GM12878 (cell line): ENCODE data around the gene CNPPD1. TPM values are rescaled to one million over a fixed set of nuclear protein-coding genes. Genes with fewer than 3 reads are reported as not detected.

ENCODE experiments used
- ATAC-seq: fragments of 200-7000 bp; cut with Tn5 transposase; 3 replicates; pipeline ENCODE4 v1.9.1; 2020; ENCODE audit warnings: mild to moderate bottlenecking, moderate library complexity
- BruUV-seq: library from RNA; stranded (reverse); fragments of 400-500 nt; replicated peaks from 2 replicates; lab custom pipeline; 2021; lab: Mats Ljungman, UMichigan
- CTCF ChIA-PET: fragments of 300-600 bp; sonication (Branson Sonifier 250); formaldehyde crosslinking; extraction: SDS; loops from one replicate; lab custom pipeline; 2021; ENCODE audit warnings: inconsistent platforms; lab: Yijun Ruan, JAX
- POLR2A ChIA-PET: fragments of 350-600 bp; formaldehyde crosslinking; extraction: SDS; loops from one replicate; lab custom pipeline; 2021; ENCODE audit warnings: inconsistent platforms; lab: Charles Lee
- RAD21 ChIA-PET: fragments of 300-600 bp; sonication (Branson Sonifier 250); formaldehyde crosslinking; loops from one replicate; lab custom pipeline; 2023; ENCODE audit warnings: antibody characterized with exemption; ENCODE audit not compliant: unreplicated experiment; lab: Charles Lee
- SMC1A ChIA-PET: fragments of 300-600 bp; sonication (Branson Sonifier 250); formaldehyde crosslinking; loops from one replicate; lab custom pipeline; 2023; ENCODE audit not compliant: unreplicated experiment, uncharacterized antibody; lab: Charles Lee
- DNase-seq: peaks from one replicate; pipeline ENCODE4 v3.0.0-alpha.2; 2011; ENCODE audit warnings: low read depth, low spot score
- FAIRE-seq: peaks from 3 replicates; lab custom pipeline; 2011; peaks lifted over from hg19 to GRCh38; lab: Jason Lieb, UNC
- H2AFZ ChIP-seq: 2 replicates; pipeline ENCODE4 v1.6.0; 2011; ENCODE audit warnings: low read depth, low read length, control low read depth; ENCODE audit not compliant: control insufficient read depth
- H3K27ac ChIP-seq: 2 replicates; pipeline ENCODE4 v1.5.1; 2011; ENCODE audit warnings: control low read depth; ENCODE audit not compliant: control insufficient read depth, insufficient read depth
- H3K27me3 ChIP-seq, 2 experiments: replicated peaks in 1 of 2; 2 replicates each; pipeline versions ENCODE4 v1.6.0 to v1.6.1; 2011; ENCODE audit warnings: low read length in 1 of 2; ENCODE audit not compliant: control insufficient read depth in 2 of 2, insufficient read depth in 2 of 2
- H3K36me3 ChIP-seq, 2 experiments: 2 replicates each; pipeline ENCODE4 v1.5.1; 2011; ENCODE audit warnings: low read length in 1 of 2; ENCODE audit not compliant: control insufficient read depth in 2 of 2, insufficient read depth in 2 of 2
- H3K4me1 ChIP-seq: 2 replicates; pipeline ENCODE4 v1.6.1; 2011; ENCODE audit warnings: mild to moderate bottlenecking, low read length, moderate library complexity, mixed read lengths; ENCODE audit not compliant: control insufficient read depth, insufficient read depth
- H3K4me2 ChIP-seq: 2 replicates; pipeline ENCODE4 v1.6.0; 2011; ENCODE audit warnings: control low read depth; ENCODE audit not compliant: control insufficient read depth, insufficient read depth
- H3K4me3 ChIP-seq: fragments of 200-600 bp; sonication (generic); 2 replicates; pipeline ENCODE4 v1.5.1; 2016
- H3K79me2 ChIP-seq: 2 replicates; pipeline ENCODE4 v1.6.0; 2011; ENCODE audit warnings: low read length; ENCODE audit not compliant: control insufficient read depth, insufficient read depth
- H3K9ac ChIP-seq: 2 replicates; pipeline ENCODE4 v1.8.0; 2011; ENCODE audit warnings: low read length, control low read depth, mixed read lengths; ENCODE audit not compliant: control insufficient read depth, insufficient read depth
- H3K9me3 ChIP-seq: replicated peaks from 3 replicates; pipeline ENCODE4 v1.5.1; 2011; ENCODE audit warnings: mild to moderate bottlenecking, low read length; ENCODE audit not compliant: control insufficient read depth, insufficient read depth
- H4K20me1 ChIP-seq: 2 replicates; pipeline ENCODE4 v1.6.0; 2011; ENCODE audit not compliant: control insufficient read depth, insufficient read depth
- HDAC2 ChIP-seq: fragments of 200-600 bp; sonication (generic); IDR thresholded peaks from 2 replicates; pipeline ENCODE4 v1.6.1; 2017
- NBN ChIP-seq: fragments of 450-650 bp; IDR thresholded peaks from 2 replicates; pipeline ENCODE4 v1.6.1; 2016
- POLR2AphosphoS2 ChIP-seq: IDR thresholded peaks from 2 replicates; pipeline ENCODE4 v1.6.1; 2011; ENCODE audit warnings: low read depth, mild to moderate bottlenecking, low read length, improper control_type of control experiment, moderate library complexity
- POU2F2 ChIP-seq: IDR thresholded peaks from 3 replicates; pipeline ENCODE4 v1.6.1; 2011; ENCODE audit warnings: low read depth, mild to moderate bottlenecking, low read length, borderline replicate concordance
- RELB ChIP-seq: fragments of 450-650 bp; IDR thresholded peaks from 2 replicates; pipeline ENCODE4 v1.6.1; 2017; ENCODE audit warnings: low read depth, mild to moderate bottlenecking, moderate library complexity
- SMC3 ChIP-seq: IDR thresholded peaks from 2 replicates; pipeline ENCODE4 v1.6.1; 2011; ENCODE audit warnings: low read length, improper control_type of control experiment, borderline replicate concordance
- SPI1 ChIP-seq: IDR thresholded peaks from 2 replicates; pipeline ENCODE4 v1.6.1; 2011; ENCODE audit warnings: low read depth, mild to moderate bottlenecking, low read length, moderate library complexity, borderline replicate concordance; ENCODE audit not compliant: insufficient read depth
- WGBS: methylation state at CpG from one replicate; pipeline ENCODE4 v1.1.6; 2016; ENCODE audit warnings: low lambda C conversion rate; ENCODE audit not compliant: insufficient replicate concordance, insufficient coverage; ENCODE audit errors: missing lambda C conversion rate; 5-methylcytosine and 5-hydroxymethylcytosine counted together
- in situ Hi-C: fragments of 300-500 bp; cut with MboI; formaldehyde crosslinking; loops from 9 replicates; pipeline ENCODE4 v1.14.3; 2018; ENCODE audit warnings: mixed read lengths
- intact Hi-C: fragments of 100-400 bp; cut with micrococcal nuclease; formaldehyde crosslinking; loops from one replicate; pipeline ENCODE4 v1.14.2; 2022; ENCODE audit not compliant: unreplicated experiment
- polyA plus RNA-seq, 11 experiments: library from polyadenylated mRNA; depleted of rRNA in 4 of 11; unstranded in 6 of 11; stranded (reverse) in 5 of 11; fragments of >200 nt; fragmentation: Nextera tagmentation in 4 of 11; fragmentation: Illumina TruSeq in 1 of 11; extraction: Ambion mirVana in 4 of 11; extraction: Trizol in 1 of 11; gene quantifications; 1 replicate in 1 of 11; 2 replicates in 10 of 11; pipeline versions ENCODE4 v1.2.1 to v1.2.3, GENCODE V29; 2011 to 2016; ENCODE audit warnings: inconsistent platforms in 2 of 11, missing spikeins in 2 of 11, low read depth in 1 of 11
- total RNA-seq, 4 experiments: library from RNA; depleted of rRNA in 3 of 4; stranded (reverse); fragments of >200 nt in 3 of 4; fragmentation: Illumina TruSeq in 1 of 4; extraction: Trizol in 1 of 4; gene quantifications; 2 replicates each; pipeline versions ENCODE4 v1.2.1 to v1.2.3, GENCODE V29; 2013 to 2021

Gene CNPPD1
- total and polyA plus RNA-seq, 10 of the 15 experiments (the other 5 are each of a cell fraction or from before 2014, with no cell fraction given) = 12.2 to 86.6 (median 43.4) TPM

GRCh38 chr2:219186754-219187456, 10.2 kb upstream of the CNPPD1 start:
- in situ Hi-C loops (no loop called here), intact Hi-C loops (no loop called here)
- FAIRE-seq = no peak
- Histone ChIP-seq H3K36me3 (peaks cover 4 to 8% of the 10 kb centered on the region in 2 experiments; a peak in 2 of 4 replicates), H3K4me2 (no peak overlapping the region), H3K27me3 (no peaks in the 10 kb centered on the region), H3K4me3 (no peak overlapping the region), H3K4me1 (no peaks in the 10 kb centered on the region; the same call in 1 of the 2 replicates), H3K79me2 (no peaks in the 10 kb centered on the region), H4K20me1 (no peaks in the 10 kb centered on the region), H2AFZ (no peak overlapping the region), H3K27ac (no peak overlapping the region), H3K9me3 (no peaks in the 10 kb centered on the region), H3K9ac (no peak overlapping the region)
- WGBS = 65% methylated on average over 6 of the region's 7 CpGs
- ChIA-PET CTCF (no interaction called here), SMC1A (no interaction called here), RAD21 (no interaction called here), POLR2A (no interaction called here)
- ATAC-seq = peak; percentile 17; the same call in 1 of the 3 replicates
- no peak for DNase-seq
- TF ChIP-seq HDAC2 (no peak), SMC3 (no peak), NBN (0 out of 2 replicates have a peak, but pooled peaks have one; percentile 32), POU2F2 (no peak), RELB (0 out of 2 replicates have a peak, but pooled peaks have one; percentile 19), SPI1 (peak; percentile 71), POLR2AphosphoS2 (0 out of 2 replicates have a peak, but pooled peaks have one; percentile 28)
- BruUV-seq = no TSS peak
